Measurements from ENCODE around the gene SPATA31D1.
"Not testable (repeated sequence)": the region's sequence is repeated elsewhere in the genome, so short reads cannot be mapped to it uniquely, and the experiment has no call there.

SPATA31D1 gene

GRCh38 chr9:81988472-81988871 is at the start of gene SPATA31D1:
Gene SPATA31D1, plus strand, starts transcription at chr9:81988772. Its CDS starts 47 bp downstream, at chr9:81988819.
- H3K27ac ChIP-seq, H3K4me3 ChIP-seq: not testable (repeated sequence)

- H3K27ac ChIP-seq, result not testable (repeated sequence)
These were observed 45.2 kb upstream of the SPATA31D1 start, which contains the start of gene SPATA31D3 for GRCh38 chr9:81943393-81943792. Gene SPATA31D3, plus strand, starts transcription at chr9:81943500. Its CDS starts 86 bp downstream, at chr9:81943586.

GRCh38 chr9:81948650-81949049 is 39.9 kb upstream of the SPATA31D1 start:
- H3K27ac ChIP-seq, result not testable (repeated sequence)

More at GRCh38 chr9:81943393-81943792, 45.2 kb upstream of the SPATA31D1 start, which contains the start of gene SPATA31D3:
- H3K4me3 ChIP-seq, result not testable (repeated sequence)

GRCh38 chr9:81953096-81953495 is 35.5 kb upstream of the SPATA31D1 start:
- no peak overlapping the region for H3K4me3 ChIP-seq
- no peak overlapping the region for H3K27ac ChIP-seq

More at GRCh38 chr9:81948650-81949049, 39.9 kb upstream of the SPATA31D1 start:
- not testable (repeated sequence) for H3K4me3 ChIP-seq

GRCh38 chr9:81955625-81956024 is 32.9 kb upstream of the SPATA31D1 start:
- Histone ChIP-seq H3K27ac (no peak overlapping the region), H3K4me3 (no peak overlapping the region)

GRCh38 chr9:81964218-81965171 is 24.1 kb upstream of the SPATA31D1 start:
- H3K27ac ChIP-seq, result no peak overlapping the region
- H3K4me3 ChIP-seq, result no peak overlapping the region

- Histone ChIP-seq H3K4me3 (no peak overlapping the region), H3K27ac (no peak overlapping the region)
These were observed 20.5 kb upstream of the SPATA31D1 start for GRCh38 chr9:81968026-81968425.

GRCh38 chr9:81969971-81970370 is 18.6 kb upstream of the SPATA31D1 start:
- Histone ChIP-seq H3K27ac (no peak overlapping the region), H3K4me3 (no peak overlapping the region)

GRCh38 chr9:81971727-81972126 is 16.8 kb upstream of the SPATA31D1 start:
- Histone ChIP-seq H3K27ac (no peak overlapping the region), H3K4me3 (no peak overlapping the region)

GRCh38 chr9:81974764-81975163 is 13.8 kb upstream of the SPATA31D1 start:
- H3K27ac ChIP-seq, result no peak overlapping the region
- no peak overlapping the region for H3K4me3 ChIP-seq

GRCh38 chr9:81976351-81976750 is 12.2 kb upstream of the SPATA31D1 start:
- no peak overlapping the region for H3K4me3 ChIP-seq
- H3K27ac ChIP-seq, result no peak overlapping the region

- H3K27ac ChIP-seq, result no peak overlapping the region
- H3K4me3 ChIP-seq, result no peak overlapping the region
These were observed 9.4 kb upstream of the SPATA31D1 start for GRCh38 chr9:81979196-81979595.

- Histone ChIP-seq H3K27ac (no peak overlapping the region), H3K4me3 (no peak overlapping the region)
These were observed 8.0 kb upstream of the SPATA31D1 start for GRCh38 chr9:81980568-81980967.

- Histone ChIP-seq H3K27ac (no peak overlapping the region), H3K4me3 (no peak overlapping the region)
These were observed 6.7 kb upstream of the SPATA31D1 start for GRCh38 chr9:81981883-81982282.

- no peak overlapping the region for H3K4me3 ChIP-seq
- H3K27ac ChIP-seq, result no peak overlapping the region
These were observed 3.6 kb upstream of the SPATA31D1 start for GRCh38 chr9:81984928-81985327.

- no peak overlapping the region for H3K4me3 ChIP-seq
- H3K27ac ChIP-seq, result no peak overlapping the region
These were observed 2.5 kb upstream of the SPATA31D1 start for GRCh38 chr9:81986051-81986450.

GRCh38 chr9:81989700-81990099 is 1.1 kb downstream of the SPATA31D1 start:
- Histone ChIP-seq H3K4me3 (no peak overlapping the region), H3K27ac (no peak overlapping the region)

GRCh38 chr9:81993656-81994055 is 5.1 kb downstream of the SPATA31D1 start:
- Histone ChIP-seq H3K4me3 (no peak overlapping the region), H3K27ac (no peak overlapping the region)

- Histone ChIP-seq H3K4me3 (no peak overlapping the region), H3K27ac (no peak overlapping the region)
These were observed 11.2 kb downstream of the SPATA31D1 start for GRCh38 chr9:81999806-82000205.

GRCh38 chr9:82010711-82011110 is 22.1 kb downstream of the SPATA31D1 start:
- no peak overlapping the region for H3K27ac ChIP-seq
- no peak overlapping the region for H3K4me3 ChIP-seq

- Histone ChIP-seq H3K27ac (no peak overlapping the region), H3K4me3 (no peak overlapping the region)
These were observed 22.6 kb downstream of the SPATA31D1 start for GRCh38 chr9:82011133-82011532.
